ENCODE results near the gene EPGN.
"Not testable (repeated sequence)": the region's sequence is repeated elsewhere in the genome, so short reads cannot be mapped to it uniquely, and the experiment has no call there.

Gene EPGN

GRCh38 chr4:74311696-74312313 is 3.5 kb downstream of the EPGN start:
- peak; percentile 29 for DNase-seq

- no peak for DNase-seq
These were observed 6.1 kb downstream of the EPGN start for GRCh38 chr4:74314329-74314728.

- DNase-seq = no peak
These were observed 6.7 kb downstream of the EPGN start for GRCh38 chr4:74314944-74315343.

GRCh38 chr4:74315376-74315775 is 7.1 kb downstream of the EPGN start:
- DNase-seq = no peak

- no peak for DNase-seq
These were observed 8.1 kb downstream of the EPGN start for GRCh38 chr4:74316397-74316796.

GRCh38 chr4:74317616-74318246 is 9.5 kb downstream of the EPGN start:
- no peak for DNase-seq

GRCh38 chr4:74318276-74318675 is 10.0 kb downstream of the EPGN start:
- DNase-seq = no peak

- no peak for DNase-seq
These were observed 11.2 kb downstream of the EPGN start for GRCh38 chr4:74319470-74319869.

- DNase-seq = peak; percentile 43
These were observed 12.4 kb downstream of the EPGN start for GRCh38 chr4:74320559-74321118.

- DNase-seq = no peak
These were observed 14.0 kb downstream of the EPGN start for GRCh38 chr4:74322301-74322700.

GRCh38 chr4:74323663-74324062 is 15.4 kb downstream of the EPGN start:
- no peak for DNase-seq

- no peak for DNase-seq
These were observed 16.0 kb downstream of the EPGN start for GRCh38 chr4:74324262-74324661.

- DNase-seq = no peak
These were observed 17.6 kb downstream of the EPGN start for GRCh38 chr4:74325886-74326285.

- no peak for DNase-seq
These were observed 19.5 kb downstream of the EPGN start for GRCh38 chr4:74327762-74328161.

- no peak for DNase-seq
These were observed 20.2 kb downstream of the EPGN start for GRCh38 chr4:74328501-74328900.

- DNase-seq = no peak
These were observed 21.0 kb downstream of the EPGN start for GRCh38 chr4:74329307-74329706.

- no peak for DNase-seq
These were observed 22.1 kb downstream of the EPGN start for GRCh38 chr4:74330295-74330750.

GRCh38 chr4:74331252-74331651 is 23.0 kb downstream of the EPGN start:
- DNase-seq = no peak

- no peak for DNase-seq
These were observed 23.7 kb downstream of the EPGN start for GRCh38 chr4:74331944-74332343.

- DNase-seq = no peak
These were observed 26.4 kb downstream of the EPGN start for GRCh38 chr4:74334636-74335035.

- DNase-seq = no peak
These were observed 27.2 kb downstream of the EPGN start for GRCh38 chr4:74335341-74336021.

GRCh38 chr4:74338792-74339333 is 30.6 kb downstream of the EPGN start:
- DNase-seq = no peak

GRCh38 chr4:74339501-74339900 is 31.2 kb downstream of the EPGN start:
- no peak for DNase-seq

- not testable (repeated sequence) for DNase-seq
These were observed 32.2 kb downstream of the EPGN start for GRCh38 chr4:74340421-74340820.

Data from retina (tissue), 1 donor.